ENCODE results near the gene SLC27A5. TPM values are rescaled to one million over a fixed set of nuclear protein-coding genes. Genes with fewer than 3 reads are reported as not detected.

Gene SLC27A5
- total and polyA plus RNA-seq, 2 of the 13 experiments (the other 11 are each of a cell fraction or from before 2014, with no cell fraction given), result 30.3 to 40.2 TPM

GRCh38 chr19:58558623-58559274 lies 47.0 kb upstream of the SLC27A5 start (continued):
- TF ChIP-seq SALL1 (CRISPR knock-in tag; IDR thresholded peaks at IDR 0.05) (peak; percentile 66), ZFP91 (CRISPR knock-in tag; IDR thresholded peaks at IDR 0.05; ENCODE audit: borderline replicate concordance) (peak; percentile 78; the same call in 1 of the 2 replicates), ZNF253 (CRISPR knock-in tag; IDR thresholded peaks at IDR 0.05; ENCODE audit: borderline replicate concordance) (0 out of 2 replicates have a peak, but pooled peaks have one; percentile 38), GPBP1L1 (CRISPR knock-in tag; IDR thresholded peaks at IDR 0.05) (no peak), ARNT (IDR thresholded peaks at IDR 0.05) (no peak), ZNF576 (CRISPR knock-in tag; IDR thresholded peaks at IDR 0.05) (no peak; the same call in 1 of the 2 replicates), RORA (CRISPR knock-in tag; IDR thresholded peaks at IDR 0.05) (no peak), ZNF362 (CRISPR knock-in tag; IDR thresholded peaks at IDR 0.05; ENCODE audit: borderline replicate concordance) (no peak; the same call in 1 of the 2 replicates), PLRG1 (conservative IDR thresholded peaks at IDR 0.05) (no peak), ZNF615 (CRISPR knock-in tag; IDR thresholded peaks at IDR 0.05; ENCODE audit: borderline replicate concordance) (no peak), MEIS2 (CRISPR knock-in tag; IDR thresholded peaks at IDR 0.05) (peak; percentile 92), ZNF124 (CRISPR knock-in tag; IDR thresholded peaks at IDR 0.05) (peak; percentile 57; the same call in 1 of the 2 replicates), PAWR (CRISPR knock-in tag; IDR thresholded peaks at IDR 0.05; ENCODE audit: borderline replicate concordance) (no peak), ZNF224 (CRISPR knock-in tag; IDR thresholded peaks at IDR 0.05) (peak; percentile 78; the same call in 1 of the 2 replicates), NFIB (CRISPR knock-in tag; IDR thresholded peaks at IDR 0.05; ENCODE audit: borderline replicate concordance) (0 out of 2 replicates have a peak, but pooled peaks have one; percentile 21), TFDP1 (CRISPR knock-in tag; IDR thresholded peaks at IDR 0.05; ENCODE audit: borderline replicate concordance) (peak; percentile 89), ZNF724P (CRISPR knock-in tag; IDR thresholded peaks at IDR 0.05; ENCODE audit: borderline replicate concordance) (no peak), PCBP1 (IDR thresholded peaks at IDR 0.05; ENCODE audit: borderline replicate concordance, low read depth, low read length) (no peak), NR2C2 (CRISPR knock-in tag; IDR thresholded peaks at IDR 0.05; ENCODE audit: borderline replicate concordance) (peak; percentile 93)
- TF ChIP-seq, protein P1, sequence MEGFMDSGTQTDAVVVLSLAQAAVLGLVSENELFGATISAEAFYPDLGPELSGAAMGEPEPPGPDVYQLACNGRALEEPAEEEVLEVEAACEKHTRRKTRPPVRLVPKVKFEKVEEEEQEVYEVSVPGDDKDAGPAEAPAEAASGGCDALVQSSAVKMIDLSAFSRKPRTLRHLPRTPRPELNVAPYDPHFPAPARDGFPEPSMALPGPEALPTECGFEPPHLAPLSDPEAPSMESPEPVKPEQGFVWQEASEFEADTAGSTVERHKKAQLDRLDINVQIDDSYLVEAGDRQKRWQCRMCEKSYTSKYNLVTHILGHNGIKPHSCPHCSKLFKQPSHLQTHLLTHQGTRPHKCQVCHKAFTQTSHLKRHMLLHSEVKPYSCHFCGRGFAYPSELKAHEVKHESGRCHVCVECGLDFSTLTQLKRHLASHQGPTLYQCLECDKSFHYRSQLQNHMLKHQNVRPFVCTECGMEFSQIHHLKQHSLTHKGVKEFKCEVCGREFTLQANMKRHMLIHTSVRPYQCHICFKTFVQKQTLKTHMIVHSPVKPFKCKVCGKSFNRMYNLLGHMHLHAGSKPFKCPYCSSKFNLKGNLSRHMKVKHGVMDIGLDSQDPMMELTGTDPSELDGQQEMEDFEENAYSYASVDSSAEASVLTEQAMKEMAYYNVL (CRISPR knock-in tag; IDR thresholded peaks at IDR 0.05; ENCODE audit: borderline replicate concordance), result no peak
- TF ChIP-seq, protein P2, sequence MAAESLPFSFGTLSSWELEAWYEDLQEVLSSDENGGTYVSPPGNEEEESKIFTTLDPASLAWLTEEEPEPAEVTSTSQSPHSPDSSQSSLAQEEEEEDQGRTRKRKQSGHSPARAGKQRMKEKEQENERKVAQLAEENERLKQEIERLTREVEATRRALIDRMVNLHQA (CRISPR knock-in tag; IDR thresholded peaks at IDR 0.05), result no peak

All from HepG2 (cell line).